ENCODE measurements around the gene DOK3.
A peak's percentile ranks its signal among the peaks of the same experiment; 100 is the strongest.

DOK3 gene

DNA sequence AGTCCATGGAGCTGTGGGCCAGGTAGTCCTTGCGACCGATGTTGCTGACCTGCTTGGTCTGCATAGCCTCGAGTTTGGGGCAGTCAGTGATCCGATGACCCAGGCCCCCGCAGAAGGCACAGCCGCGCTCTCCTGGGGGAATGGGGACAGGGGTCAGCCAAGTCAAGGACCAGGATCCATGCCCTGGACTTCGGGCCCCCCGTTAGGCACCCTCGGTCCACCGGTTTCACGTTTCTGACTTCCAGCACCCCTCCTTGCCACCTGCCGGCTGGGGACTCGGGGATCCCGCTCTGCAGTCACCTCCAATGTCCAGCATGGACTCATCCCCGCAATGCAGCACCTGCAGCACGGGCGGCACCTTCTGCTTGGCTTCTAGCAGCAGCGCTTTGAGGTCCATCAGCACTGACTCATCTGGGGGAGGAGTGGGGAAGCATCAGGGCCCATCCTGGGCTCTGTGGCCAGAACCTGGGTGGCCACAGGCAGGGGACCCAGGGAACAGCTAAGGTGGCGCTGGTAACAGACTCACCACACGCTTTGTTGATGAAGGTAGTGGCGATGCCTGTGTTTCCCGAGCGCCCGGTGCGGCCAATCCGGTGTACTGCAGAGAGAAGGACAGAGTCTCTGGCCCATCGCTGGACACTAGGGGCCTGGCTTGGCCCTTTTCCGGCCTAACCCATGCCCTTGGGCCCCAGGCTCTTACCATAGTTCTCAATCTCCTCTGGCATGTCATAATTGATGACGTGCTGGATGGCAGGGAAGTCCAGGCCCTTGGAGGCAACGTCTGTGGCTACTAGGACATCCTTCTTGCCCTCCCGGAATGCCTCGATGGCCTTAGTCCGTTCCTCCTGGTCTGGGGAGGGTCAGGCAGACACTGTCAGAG, 2.4 kb upstream of the DOK3 start:
- no peak for DNase-seq

DNA sequence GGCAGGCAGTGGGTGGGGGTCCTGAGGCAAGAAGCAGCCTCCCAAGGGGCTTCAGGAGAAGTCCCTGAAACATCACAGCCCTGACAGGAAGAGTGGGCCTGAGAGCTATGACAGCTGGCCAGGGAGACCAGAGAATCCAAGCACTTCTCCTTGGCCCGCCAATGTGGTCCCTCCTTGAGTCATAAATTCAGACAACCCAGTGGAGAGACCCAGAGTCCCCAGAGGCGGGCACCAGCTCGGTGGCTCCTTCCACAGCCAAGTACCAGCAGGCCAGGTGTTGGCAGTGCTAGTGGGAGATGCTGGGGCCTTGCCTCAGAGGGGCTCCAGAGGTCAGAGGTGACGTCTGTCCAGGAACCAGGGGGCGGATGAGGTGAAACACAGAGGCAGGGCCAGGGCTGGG, 1.6 kb upstream of the DOK3 start:
- DNase-seq = no peak

DNA sequence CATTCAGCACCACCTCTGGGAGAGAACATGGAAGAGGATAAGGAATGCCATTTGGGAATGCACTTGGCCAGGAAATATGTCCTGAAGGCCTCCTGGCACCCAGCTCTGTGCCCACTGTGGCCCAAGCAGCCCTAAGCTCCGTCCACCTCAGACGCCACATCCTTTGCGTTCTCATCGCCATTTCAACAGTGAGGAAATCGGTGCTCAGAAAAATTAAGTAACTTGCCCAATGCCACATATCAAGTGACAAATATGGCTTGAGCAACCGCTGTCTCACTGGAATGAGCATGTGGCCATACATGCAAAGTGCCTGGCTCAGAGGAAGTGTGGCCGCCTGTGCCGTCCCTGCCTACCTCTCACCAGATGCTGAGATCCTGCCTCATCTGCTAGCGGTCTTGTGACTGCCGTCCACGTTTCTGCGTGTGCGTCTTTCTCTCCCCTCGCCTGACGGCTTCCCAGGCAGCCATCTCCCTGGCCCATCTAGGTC, 984 bp upstream of the DOK3 start:
- no peak for DNase-seq

DNA sequence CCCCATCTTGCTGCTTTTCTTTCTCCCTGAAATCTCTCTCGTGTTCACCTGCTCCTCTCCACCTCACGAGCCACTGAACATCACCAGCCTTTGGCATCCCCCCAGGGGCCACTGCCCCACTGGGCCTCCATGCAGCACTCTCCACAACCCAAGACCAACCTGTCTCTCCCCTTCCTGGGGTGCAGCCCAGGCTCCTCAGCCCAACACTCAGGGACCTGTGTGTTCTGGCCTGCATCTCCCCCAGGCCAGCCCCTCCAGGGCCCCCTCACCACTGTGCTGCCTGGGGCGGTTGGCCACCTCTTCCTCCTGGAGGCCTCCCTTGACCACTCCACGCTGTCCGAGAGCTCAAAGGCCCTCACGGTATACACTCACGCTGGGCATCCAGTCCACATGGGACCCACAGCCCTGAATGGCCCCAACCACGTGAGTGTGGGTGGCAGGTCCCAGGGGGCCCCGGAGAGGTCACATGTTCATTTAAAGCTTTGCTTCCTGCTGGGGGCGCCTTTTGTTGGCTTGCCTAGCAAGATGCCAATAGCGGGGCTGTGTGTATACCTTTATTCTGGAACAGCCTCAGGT, 453 bp upstream of the DOK3 start:
- no peak for DNase-seq

DNA sequence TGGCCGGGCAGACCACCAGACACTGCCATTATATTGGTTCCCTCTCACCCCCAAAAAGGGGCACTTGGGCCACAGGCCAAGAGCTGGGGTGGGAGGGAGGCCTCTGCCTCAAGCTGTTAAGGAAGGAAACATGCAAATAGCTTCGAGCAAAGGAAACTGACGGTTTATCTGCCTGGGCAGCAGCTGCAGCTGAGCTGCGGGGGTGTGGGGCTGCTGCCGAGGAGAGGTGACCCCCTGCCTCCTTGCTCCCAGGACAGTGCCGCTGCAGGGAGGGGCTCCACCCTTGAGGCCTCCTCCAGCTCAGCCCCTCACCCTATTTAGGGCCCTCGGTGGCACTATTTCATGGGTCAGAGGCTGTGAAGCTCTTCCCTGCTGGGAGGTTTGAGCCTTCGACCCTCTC, 789 bp downstream of the DOK3 start:
- no peak for DNase-seq

DNA sequence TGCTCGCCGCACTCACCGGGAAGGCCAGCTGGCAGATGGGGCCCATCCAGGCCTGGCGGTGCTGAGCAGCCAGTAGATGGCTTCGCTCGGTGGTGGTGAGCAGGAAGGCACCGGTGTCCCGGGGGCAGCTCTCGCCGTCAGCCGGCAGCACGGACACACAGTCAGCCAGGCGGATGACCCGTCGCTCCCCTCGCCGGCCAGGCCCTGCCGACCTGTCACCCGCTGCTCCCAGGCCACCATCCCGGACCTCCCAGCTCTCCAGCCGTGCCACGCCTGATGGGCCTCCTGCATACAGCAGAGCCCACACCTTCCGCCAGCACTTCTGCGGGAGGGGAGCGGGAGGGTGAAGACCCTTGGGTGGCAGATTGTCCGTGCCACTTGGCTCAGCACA, 1.4 kb downstream of the DOK3 start:
- DNase-seq = no peak

DNA sequence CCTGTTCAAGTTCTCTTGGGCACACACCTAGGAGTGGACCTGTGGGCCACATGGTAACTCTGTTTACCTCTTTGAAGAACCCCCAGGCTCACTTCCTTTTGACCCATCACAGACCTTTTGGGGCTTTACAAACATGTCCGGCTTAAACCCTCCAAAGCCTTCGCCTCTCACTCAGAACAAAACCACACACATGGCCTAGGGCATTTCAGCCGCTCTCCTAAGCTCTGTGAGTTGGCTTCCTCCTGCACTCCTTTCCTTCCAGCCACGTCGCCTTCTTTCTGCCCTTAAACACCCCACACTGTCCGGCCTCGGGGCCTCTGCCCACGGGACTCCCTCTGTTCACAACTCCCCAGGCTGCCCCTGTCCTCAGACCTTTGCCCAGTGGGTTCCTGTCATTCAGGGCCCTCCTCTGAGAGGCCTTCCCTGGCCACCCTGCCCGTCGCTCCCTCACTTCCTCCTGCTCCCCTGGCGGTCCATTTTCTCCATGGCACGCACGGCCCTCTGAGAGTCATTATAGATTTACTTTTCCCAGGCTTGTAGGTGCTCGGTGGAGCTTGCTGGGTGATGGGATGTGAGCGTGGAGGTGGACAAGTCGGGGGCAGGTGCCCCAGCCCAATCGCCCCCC, 1.9 kb downstream of the DOK3 start:
- no peak for DNase-seq

DNA sequence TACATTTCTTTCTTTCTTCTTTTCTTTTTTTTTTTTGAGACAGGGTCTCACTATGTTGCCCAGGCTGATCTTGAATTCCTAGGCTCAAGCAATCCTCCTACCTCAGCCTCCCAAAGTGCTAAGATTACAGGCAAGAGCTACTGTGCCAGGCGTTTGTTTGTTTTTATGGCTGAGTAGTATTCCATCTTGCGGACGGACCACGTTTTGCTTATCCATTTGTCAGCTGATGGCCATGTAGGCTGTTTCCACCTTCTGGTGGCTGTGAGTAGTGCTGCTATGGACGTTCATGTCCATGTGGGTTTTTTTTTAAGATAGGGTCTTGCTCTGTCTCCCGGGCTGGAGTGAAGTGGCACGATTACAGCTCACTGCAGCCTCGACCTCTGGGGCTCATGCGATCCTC, 2.5 kb downstream of the DOK3 start:
- no peak for DNase-seq

DNA sequence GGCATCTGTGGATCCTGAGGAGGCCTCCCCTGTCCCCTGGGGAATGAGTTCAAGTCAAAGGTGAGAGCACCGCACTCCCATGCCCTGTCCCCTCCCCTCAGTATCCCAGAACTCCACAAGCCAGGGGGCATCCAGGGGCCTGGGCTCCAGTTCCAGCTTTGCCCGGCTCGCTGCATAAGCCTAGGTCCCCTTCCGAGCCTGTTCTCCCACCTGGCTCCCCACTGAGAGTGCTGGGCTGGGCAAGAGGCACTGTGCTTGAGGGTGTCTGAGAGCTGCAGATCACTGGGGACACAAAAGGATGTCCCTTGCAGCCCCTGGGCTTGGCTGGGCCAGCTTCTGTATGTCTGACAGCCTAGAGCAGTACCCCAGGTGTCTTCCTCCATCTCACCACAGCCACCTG, 4.6 kb downstream of the DOK3 start:
- no peak for DNase-seq

DNA sequence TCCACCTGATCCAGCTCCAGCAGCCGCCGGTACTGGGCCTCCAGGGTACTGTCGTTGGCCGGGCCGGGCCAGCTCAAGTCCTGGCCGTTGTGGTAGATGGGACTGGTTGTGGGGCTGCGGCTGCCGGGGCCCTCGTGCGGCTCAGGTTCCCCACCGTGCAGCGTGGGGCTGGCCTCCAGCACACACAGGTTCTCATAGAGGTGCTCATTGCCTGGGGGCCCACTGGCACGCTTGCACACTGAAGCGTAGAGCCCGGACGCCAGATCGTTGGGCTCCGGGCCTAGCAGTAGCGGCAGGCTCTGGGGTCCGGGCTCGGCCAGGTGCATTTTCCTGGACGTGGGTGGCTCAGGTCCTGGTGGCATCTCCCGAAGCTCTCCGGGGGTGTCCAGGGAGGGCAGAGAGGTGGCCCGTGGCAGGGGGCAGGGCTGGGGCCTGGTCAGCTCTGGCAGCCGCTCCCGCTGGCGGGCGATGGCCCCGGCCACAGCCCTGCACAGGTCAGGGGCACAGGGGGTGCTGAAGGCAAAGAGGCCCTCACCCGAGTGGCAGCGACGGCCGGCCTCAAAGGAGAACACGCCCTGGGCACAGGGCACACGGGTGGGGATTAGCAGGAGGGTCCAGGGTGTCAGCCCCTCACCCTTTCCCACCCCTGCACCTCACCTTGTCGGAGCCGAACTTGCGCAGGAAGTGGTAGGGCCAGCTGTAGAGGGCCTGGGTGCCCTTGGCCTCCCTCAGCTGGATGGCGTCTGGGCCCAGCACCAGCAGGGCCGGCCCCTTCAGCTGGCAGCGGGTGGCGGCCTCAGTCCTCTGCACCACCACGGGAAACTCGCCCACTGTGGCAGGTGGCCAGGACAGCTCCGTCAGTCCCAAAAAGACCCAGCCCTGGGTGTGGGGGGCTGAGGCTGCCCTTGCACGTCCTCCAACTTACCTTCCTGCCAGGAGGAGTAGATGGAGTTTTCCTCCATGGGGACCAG, 5.3 kb downstream of the DOK3 start:
- DNase-seq = no peak

DNA sequence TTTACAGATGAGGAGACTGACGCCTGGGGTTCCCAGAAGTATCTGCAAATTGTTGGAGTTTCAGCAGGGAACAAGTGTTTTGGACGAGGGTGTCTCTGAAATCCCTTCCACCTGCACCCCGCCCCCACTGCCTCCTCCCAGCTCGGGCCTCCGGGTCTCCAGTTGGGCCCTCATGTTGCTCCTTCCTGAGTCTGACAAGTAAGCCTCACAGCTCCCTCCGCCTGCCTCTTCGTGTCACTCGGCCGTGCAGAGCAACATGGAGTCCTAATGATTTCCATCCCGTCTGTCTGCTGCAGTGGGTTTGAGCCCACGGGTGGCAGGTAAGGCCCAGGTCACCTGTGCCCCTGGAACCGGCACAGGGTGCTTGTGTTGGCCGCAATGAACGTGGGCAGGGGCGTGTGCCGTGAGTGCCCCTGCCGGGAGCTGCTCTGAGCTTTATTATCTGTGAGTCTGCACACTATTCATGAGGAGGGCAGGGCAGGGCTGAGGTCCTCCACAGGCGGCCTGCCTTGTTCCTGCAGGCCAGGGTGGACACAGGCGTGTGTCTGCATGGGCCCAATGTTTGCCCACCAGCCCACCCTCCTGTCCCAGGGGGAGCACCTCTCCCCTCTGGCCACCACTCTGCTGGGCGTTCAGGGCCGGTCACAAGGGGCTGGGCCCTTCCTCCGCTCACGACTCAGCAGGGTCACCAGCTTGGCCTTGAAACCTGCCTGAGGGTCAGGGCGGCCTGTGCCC, 6.1 kb downstream of the DOK3 start:
- no peak for DNase-seq

DNA sequence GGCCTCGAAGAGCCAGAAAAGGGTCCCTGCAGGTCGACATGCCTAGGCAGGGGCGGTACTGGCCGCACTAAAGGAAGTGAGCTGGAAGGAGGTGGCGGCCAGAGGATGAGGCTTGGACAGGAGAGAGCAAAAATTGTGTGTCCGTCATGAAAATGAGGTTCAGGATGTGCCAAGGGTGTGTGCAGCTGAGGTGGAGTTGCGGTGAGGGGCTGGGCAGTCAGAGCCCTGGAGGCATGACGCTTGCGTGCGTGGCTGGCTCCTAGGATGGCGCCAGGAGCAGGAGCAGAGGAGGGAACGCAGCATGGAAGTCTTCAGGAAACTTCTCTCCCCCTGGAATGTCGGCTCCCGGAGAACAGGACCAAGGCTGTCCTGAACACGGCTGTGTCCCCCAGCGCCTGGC, 6.7 kb downstream of the DOK3 start:
- no peak for DNase-seq

DNA sequence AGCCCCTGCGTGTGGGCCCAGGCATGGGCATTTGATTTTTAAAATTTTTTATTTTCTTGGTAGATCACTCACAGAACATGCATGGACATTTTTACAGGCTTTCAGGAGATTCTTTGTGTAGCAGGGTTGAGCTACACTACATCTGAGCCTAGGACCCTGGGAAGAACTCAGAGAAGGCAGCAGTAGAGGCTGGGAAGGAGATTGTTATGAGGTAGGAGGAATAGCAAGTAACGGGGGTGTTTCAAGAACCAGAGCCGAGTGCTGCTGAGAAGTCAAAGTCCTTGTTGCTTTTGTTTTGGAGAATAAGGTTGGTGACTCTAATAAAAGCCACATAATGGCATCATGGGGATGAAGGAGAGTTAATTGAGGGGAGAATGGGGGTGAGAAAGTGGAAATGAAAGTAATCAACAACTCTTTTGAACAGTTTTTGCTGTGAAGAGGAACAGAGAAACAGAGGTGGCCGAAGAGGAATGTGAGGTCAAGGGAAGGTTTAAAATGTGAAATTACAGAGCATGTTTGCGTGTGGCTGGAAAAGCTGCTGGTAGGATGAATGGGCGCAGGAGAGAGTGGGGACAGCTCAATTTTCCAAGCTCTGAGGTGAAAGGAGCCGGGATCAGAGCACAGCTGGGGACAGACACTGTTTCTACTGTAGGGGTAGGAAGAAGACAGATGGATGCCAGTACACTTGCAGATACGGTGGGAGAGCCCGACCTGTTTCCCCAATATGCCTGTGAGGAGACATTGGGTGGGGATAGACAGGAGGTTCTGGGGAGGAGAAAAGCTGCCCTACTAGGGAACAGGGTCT, 7.5 kb downstream of the DOK3 start:
- no peak for DNase-seq

DNA sequence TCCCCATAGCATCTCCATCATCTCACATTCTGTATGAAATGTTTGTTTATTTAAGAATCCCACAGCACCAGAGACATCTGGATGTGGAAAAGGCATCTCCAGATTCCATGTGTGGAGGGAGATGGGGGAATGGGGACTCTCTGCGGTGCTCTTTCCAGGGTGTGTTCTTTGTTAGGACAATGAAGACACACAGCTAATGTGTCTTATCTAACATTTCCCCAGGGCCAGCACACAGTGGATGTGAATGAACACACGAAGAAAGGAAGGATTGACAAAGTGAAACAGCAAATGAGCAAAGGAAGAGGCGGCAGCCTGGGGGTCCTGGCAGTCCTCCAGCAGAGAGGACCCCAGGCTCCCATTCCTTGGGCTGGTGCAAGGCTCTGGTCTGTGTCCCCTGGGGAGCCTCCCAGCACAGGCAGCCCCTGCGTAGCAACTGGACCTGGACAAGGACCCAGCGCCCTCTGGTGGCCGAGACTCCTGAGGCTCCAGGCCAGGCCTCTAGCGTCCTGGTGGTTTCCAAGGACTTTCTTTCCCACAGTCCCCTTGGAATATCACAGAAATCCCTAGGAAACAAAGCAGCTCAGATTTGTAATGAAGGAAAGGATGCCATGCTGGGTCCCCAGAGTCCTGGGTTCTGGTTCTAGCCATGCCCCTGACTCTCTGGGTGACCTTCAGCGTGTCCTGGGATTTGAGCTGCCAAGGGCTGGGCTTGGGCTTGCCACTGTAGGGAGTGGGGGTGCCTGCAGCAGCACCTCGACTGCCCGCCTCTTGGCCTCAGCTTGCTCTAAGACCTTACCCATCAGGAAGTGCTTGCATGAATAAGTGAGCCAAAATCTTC, 8.7 kb downstream of the DOK3 start:
- peak; percentile 80 for DNase-seq

DNA sequence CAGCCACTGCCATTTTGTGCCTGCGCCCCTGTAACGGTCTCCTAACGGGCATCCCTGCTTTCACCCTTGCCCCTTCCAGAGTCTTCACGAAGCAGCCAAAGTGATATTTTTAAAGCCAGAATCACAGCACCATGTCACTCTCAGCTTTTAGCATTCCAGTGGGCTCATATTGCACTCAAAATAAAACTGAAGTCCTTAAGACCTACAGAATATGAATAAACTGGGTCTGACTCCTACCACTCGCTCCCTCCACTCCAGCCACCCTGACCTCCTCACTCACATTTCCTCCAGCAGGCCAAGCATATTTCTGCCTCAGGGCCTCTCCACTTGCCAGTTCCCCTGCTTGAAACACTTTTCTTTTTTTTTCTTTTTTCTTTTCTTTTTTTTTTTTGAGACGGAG, 9.8 kb downstream of the DOK3 start:
- no peak for DNase-seq

DNA sequence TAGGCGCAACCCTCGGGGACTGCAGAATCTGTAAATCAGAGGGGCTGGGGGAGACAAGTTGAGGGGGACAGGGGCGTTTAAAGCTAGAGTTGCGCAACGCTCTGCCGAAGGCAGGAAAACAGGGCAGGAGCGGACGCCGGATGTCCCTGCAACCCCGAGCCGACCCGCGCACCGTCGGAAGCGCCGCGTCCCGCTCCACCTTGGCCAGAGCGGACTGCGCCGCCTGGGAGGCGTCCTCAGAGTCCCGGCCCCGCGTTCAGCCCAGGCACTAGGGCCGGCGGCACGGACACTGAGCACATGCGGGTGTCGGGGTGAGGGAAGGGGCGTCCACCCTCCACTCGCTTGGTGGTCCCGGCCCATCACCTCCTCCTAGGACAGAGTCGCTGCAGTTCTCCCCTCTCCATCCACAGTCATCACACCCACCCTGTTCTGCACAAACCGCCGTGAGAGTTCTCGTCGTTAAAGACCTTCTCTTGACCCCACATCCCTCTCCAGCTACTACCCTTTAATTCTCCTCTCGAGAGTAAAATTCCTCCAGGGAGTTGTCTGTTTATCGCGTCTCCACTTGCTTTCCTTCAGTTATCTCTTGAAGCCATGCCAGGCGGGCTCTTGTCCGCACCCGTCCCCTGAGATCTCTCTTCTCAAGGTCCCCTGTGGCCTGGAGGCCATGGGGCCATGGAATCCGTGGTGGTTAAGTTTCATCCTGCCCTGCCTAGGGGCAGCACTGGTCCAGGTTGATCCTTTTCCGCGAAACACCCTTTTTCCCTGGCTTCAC, 11.4 kb downstream of the DOK3 start:
- no peak for DNase-seq

DNA sequence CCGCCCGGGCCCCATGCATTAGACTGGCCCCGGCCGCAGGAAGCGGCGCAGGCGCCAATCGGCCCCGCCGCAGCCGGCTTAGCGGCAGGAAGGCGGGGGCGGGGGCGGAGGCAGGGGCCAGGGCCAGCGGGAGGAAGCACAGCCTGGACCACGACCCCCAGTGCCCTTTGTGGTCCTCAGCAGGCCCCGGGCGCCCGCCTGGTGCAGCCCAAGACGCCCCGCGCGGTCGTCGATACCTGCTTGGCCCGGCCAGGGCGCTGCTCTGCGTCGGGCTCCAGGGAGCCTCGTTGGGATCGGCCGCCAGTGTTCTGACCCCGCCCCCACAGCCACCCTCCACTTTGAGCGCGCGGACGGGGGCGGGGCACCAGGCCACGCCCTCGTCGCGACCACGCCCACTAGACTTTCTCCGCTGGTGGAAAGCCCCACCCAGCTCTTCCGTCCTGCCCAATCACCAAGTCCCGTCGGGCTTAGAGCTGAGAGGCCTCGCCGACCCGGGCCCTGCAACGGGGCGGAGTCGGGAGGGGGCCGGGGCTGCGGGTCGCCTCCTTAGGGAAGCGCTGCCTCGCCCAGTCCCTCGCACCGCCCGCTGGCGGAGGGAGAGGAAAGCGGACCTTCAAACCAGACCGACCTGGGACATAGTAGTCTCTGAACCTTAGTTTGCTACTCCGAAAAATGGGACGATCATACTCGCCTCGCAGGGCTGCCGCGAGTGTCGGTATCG, 12.2 kb downstream of the DOK3 start, which contains the start of gene PDLIM7:
Gene PDLIM7 (minus strand): TSS at position 313 of the 721 bp plus-strand sequence. CDS start 1,092 bp downstream, outside the sequence.
- peak; percentile 82 for DNase-seq

DNA sequence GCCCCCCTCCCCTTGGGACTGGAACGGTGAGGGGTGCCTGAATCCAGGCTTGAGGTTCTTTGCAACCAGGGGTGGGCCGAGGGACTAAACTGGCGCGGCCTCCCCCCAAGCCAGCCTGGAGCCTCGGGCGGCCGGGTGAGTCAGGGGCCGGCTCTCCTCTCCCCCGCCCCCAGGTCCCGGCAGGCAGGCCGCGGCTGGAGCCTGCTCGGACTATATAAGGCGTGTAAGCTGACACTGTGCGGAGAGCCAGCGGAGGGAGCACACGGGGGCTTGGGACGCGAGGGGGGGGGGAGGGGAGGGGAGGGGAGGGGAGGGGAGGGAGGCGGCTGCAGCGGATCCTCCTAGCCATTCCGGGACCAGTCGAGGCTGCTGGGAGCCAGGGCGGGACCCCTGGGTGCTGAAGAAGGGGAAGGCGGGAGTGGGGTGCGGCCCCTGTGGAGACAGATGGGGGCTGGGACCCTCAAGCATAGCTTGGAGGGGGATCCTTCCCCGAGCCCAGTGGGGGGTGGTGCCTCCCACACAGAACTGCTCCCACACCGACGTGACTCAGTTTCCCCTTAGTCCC, 12.8 kb downstream of the DOK3 start:
- no peak for DNase-seq

Data from NCI-H1694 (cell line).